ENCODE measurements around the gene IL1RAPL2.

Gene IL1RAPL2

GRCh38 chrX:105349476-105349875, 783.5 kb downstream of the IL1RAPL2 start:
- Histone ChIP-seq H2AFZ (ENCODE audit: low read depth, low read length, severe bottlenecking) (no peak overlapping the region), H3K4me3 (ENCODE audit: insufficient read depth, low read length, poor library complexity, severe bottlenecking) (no peak overlapping the region), H4K20me1 (ENCODE audit: low read depth, low read length) (no peaks in the 10 kb centered on the region), H3F3A (ENCODE audit: insufficient read depth) (no peaks in the 10 kb centered on the region), H3K27ac (ENCODE audit: low read depth, low read length) (no peak overlapping the region), H3K9ac (ENCODE audit: low read length) (no peak overlapping the region), H3K36me3 (ENCODE audit: low read length) (no peaks in the 10 kb centered on the region), H3K27me3 (ENCODE audit: low read length) (no peaks in the 10 kb centered on the region), H3K9me3 (ENCODE audit: insufficient read depth, low read length) (no peaks in the 10 kb centered on the region), H3K9me2 (replicated peaks; ENCODE audit: insufficient read depth, low read length) (no peaks in the 10 kb centered on the region), H3K79me2 (ENCODE audit: insufficient read depth, low read length) (no peaks in the 10 kb centered on the region), H3K4me2 (ENCODE audit: low read depth, low read length, poor library complexity, severe bottlenecking) (no peak overlapping the region)
- TF ChIP-seq CTCF (IDR thresholded peaks at IDR 0.05; ENCODE audit: insufficient read depth, low read length, poor library complexity, severe bottlenecking) (no peak), EZH2phosphoT487 (conservative IDR thresholded peaks at IDR 0.05; ENCODE audit: low read length) (no peak)

GRCh38 chrX:105375816-105376215, 809.8 kb downstream of the IL1RAPL2 start:
- no peak overlapping the region for H3K4me2 ChIP-seq (ENCODE audit: low read depth, low read length, poor library complexity, severe bottlenecking)
- H3K79me2 ChIP-seq (ENCODE audit: insufficient read depth, low read length): no peaks in the 10 kb centered on the region
- H3K9me2 ChIP-seq (replicated peaks; ENCODE audit: insufficient read depth, low read length): no peaks in the 10 kb centered on the region
- no peak overlapping the region for H3K27ac ChIP-seq (ENCODE audit: low read depth, low read length)
- H3K9me3 ChIP-seq (ENCODE audit: insufficient read depth, low read length): no peaks in the 10 kb centered on the region
- TF ChIP-seq CTCF (IDR thresholded peaks at IDR 0.05; ENCODE audit: insufficient read depth, low read length, poor library complexity, severe bottlenecking) (no peak), EZH2phosphoT487 (conservative IDR thresholded peaks at IDR 0.05; ENCODE audit: low read length) (no peak)
- no peak overlapping the region for H2AFZ ChIP-seq (ENCODE audit: low read depth, low read length, severe bottlenecking)
- no peak overlapping the region for H3K4me3 ChIP-seq (ENCODE audit: insufficient read depth, low read length, poor library complexity, severe bottlenecking)
- no peaks in the 10 kb centered on the region for H3F3A ChIP-seq (ENCODE audit: insufficient read depth)
- no peaks in the 10 kb centered on the region for H3K36me3 ChIP-seq (ENCODE audit: low read length)
- no peaks in the 10 kb centered on the region for H4K20me1 ChIP-seq (ENCODE audit: low read depth, low read length)
- H3K9ac ChIP-seq (ENCODE audit: low read length): no peak overlapping the region
- no peaks in the 10 kb centered on the region for H3K27me3 ChIP-seq (ENCODE audit: low read length)

GRCh38 chrX:105424729-105425128, 858.7 kb downstream of the IL1RAPL2 start:
- Histone ChIP-seq H3K4me3 (ENCODE audit: insufficient read depth, low read length, poor library complexity, severe bottlenecking) (no peak overlapping the region), H3K27me3 (ENCODE audit: low read length) (no peaks in the 10 kb centered on the region), H3K79me2 (ENCODE audit: insufficient read depth, low read length) (no peaks in the 10 kb centered on the region), H3K36me3 (ENCODE audit: low read length) (no peaks in the 10 kb centered on the region), H3K4me2 (ENCODE audit: low read depth, low read length, poor library complexity, severe bottlenecking) (no peak overlapping the region), H3F3A (ENCODE audit: insufficient read depth) (no peaks in the 10 kb centered on the region), H3K27ac (ENCODE audit: low read depth, low read length) (no peak overlapping the region), H3K9me2 (replicated peaks; ENCODE audit: insufficient read depth, low read length) (no peaks in the 10 kb centered on the region), H2AFZ (ENCODE audit: low read depth, low read length, severe bottlenecking) (no peak overlapping the region), H3K9ac (ENCODE audit: low read length) (no peak overlapping the region), H3K9me3 (ENCODE audit: insufficient read depth, low read length) (no peaks in the 10 kb centered on the region), H4K20me1 (ENCODE audit: low read depth, low read length) (no peaks in the 10 kb centered on the region)
- no peak for TF ChIP-seq CTCF (IDR thresholded peaks at IDR 0.05; ENCODE audit: insufficient read depth, low read length, poor library complexity, severe bottlenecking)
- no peak for TF ChIP-seq EZH2phosphoT487 (conservative IDR thresholded peaks at IDR 0.05; ENCODE audit: low read length)

Measured in SU-DHL-6 (cell line).